ENCODE data around the gene PRKD1. TPM values are rescaled to one million over a fixed set of nuclear protein-coding genes. Genes with fewer than 3 reads are reported as not detected.
A peak's percentile ranks its signal among the peaks of the same experiment; 100 is the strongest.

PRKD1 gene
- total RNA-seq, 1 experiment from 2014 or later: 1.2 TPM

- Histone ChIP-seq H3K27ac (ENCODE audit: low read length) (no peak overlapping the region), H3K9me2 (replicated peaks; ENCODE audit: low read length) (no peaks in the 10 kb centered on the region), H3K36me3 (ENCODE audit: low read depth, low read length) (no peaks in the 10 kb centered on the region), H2AFZ (ENCODE audit: low read length) (no peak overlapping the region), H3K4me1 (ENCODE audit: insufficient read depth, low read length) (no peaks in the 10 kb centered on the region), H3K9me3 (ENCODE audit: low read length) (no peaks in the 10 kb centered on the region), H4K20me1 (ENCODE audit: low read length) (no peaks in the 10 kb centered on the region), H3K9ac (ENCODE audit: low read length) (no peak overlapping the region), H3K4me2 (ENCODE audit: low read length) (no peak overlapping the region), H3F3A (ENCODE audit: low read length, unreplicated experiment) (no peaks in the 10 kb centered on the region), H3K27me3 (ENCODE audit: low read length) (no peaks in the 10 kb centered on the region), H3K4me3 (ENCODE audit: low read length) (no peak overlapping the region), H3K79me2 (ENCODE audit: low read length) (no peaks in the 10 kb centered on the region)
- CTCF ChIA-PET: no interaction called here
- intact Hi-C loops (cut with micrococcal nuclease): no loop called here
- TF ChIP-seq CTCF (conservative IDR thresholded peaks at IDR 0.05; ENCODE audit: low read depth, low read length) (no peak), EZH2phosphoT487 (IDR thresholded peaks at IDR 0.05; ENCODE audit: borderline replicate concordance, low read length) (no peak), EZH2 (IDR thresholded peaks at IDR 0.05; ENCODE audit: low read length, unreplicated experiment) (no peak)
- DNase-seq: no peak
- BruUV-seq (replicated peaks): no TSS peak
- ATAC-seq: no peak
- POLR2A ChIA-PET (ENCODE audit: unreplicated experiment): no interaction called here
These were observed 254.8 kb downstream of the PRKD1 start for GRCh38 chr14:29672831-29673230.

GRCh38 chr14:29671034-29671433 is 256.6 kb downstream of the PRKD1 start:
- DNase-seq: no peak
- no peak overlapping the region for H3K4me2 ChIP-seq (ENCODE audit: low read length)
- H3K79me2 ChIP-seq (ENCODE audit: low read length): no peaks in the 10 kb centered on the region
- intact Hi-C loops (cut with micrococcal nuclease): no loop called here
- H2AFZ ChIP-seq (ENCODE audit: low read length): no peak overlapping the region
- ATAC-seq: no peak
- H3K9me2 ChIP-seq (replicated peaks; ENCODE audit: low read length): no peaks in the 10 kb centered on the region
- no TSS peak for BruUV-seq (replicated peaks)
- ChIA-PET POLR2A (ENCODE audit: unreplicated experiment) (no interaction called here), CTCF (no interaction called here)
- no peaks in the 10 kb centered on the region for H3K36me3 ChIP-seq (ENCODE audit: low read depth, low read length)
- no peaks in the 10 kb centered on the region for H3F3A ChIP-seq (ENCODE audit: low read length, unreplicated experiment)
- no peak overlapping the region for H3K27ac ChIP-seq (ENCODE audit: low read length)
- H3K9me3 ChIP-seq (ENCODE audit: low read length): no peaks in the 10 kb centered on the region
- no peaks in the 10 kb centered on the region for H3K4me1 ChIP-seq (ENCODE audit: insufficient read depth, low read length)
- TF ChIP-seq EZH2phosphoT487 (IDR thresholded peaks at IDR 0.05; ENCODE audit: borderline replicate concordance, low read length) (no peak), CTCF (conservative IDR thresholded peaks at IDR 0.05; ENCODE audit: low read depth, low read length) (no peak), EZH2 (IDR thresholded peaks at IDR 0.05; ENCODE audit: low read length, unreplicated experiment) (no peak)
- H3K9ac ChIP-seq (ENCODE audit: low read length): no peak overlapping the region
- H3K27me3 ChIP-seq (ENCODE audit: low read length): no peaks in the 10 kb centered on the region
- H4K20me1 ChIP-seq (ENCODE audit: low read length): no peaks in the 10 kb centered on the region
- H3K4me3 ChIP-seq (ENCODE audit: low read length): no peak overlapping the region

DNA sequence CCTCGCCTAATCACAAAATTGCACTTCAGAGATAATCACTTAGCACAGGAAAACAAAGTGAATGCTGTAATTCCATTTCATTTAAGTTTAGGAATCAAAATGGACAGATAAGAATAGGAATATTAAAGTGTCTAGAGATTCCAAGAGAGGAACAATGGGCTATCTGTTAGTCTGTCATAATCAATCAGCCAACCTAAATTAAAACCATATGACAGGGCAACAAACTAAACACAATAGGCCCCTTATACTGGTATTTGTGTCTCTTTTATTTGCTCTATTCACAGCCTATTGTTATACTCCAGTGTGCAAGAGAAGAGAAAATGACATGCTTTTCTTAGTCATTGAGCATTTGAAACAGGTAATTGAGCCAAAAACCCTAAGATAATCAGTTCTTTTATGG is 259.4 kb downstream of the PRKD1 start:
- ATAC-seq (peak; percentile 29; the same call in 1 of the 2 replicates), DNase-seq (no peak)
- Histone ChIP-seq H3K9me3 (ENCODE audit: low read length) (no peaks in the 10 kb centered on the region), H3K4me2 (ENCODE audit: low read length) (no peak overlapping the region), H4K20me1 (ENCODE audit: low read length) (no peaks in the 10 kb centered on the region), H3K4me3 (ENCODE audit: low read length) (no peak overlapping the region), H3K27ac (ENCODE audit: low read length) (no peak overlapping the region), H3F3A (ENCODE audit: low read length, unreplicated experiment) (no peaks in the 10 kb centered on the region), H3K4me1 (ENCODE audit: insufficient read depth, low read length) (no peaks in the 10 kb centered on the region), H2AFZ (ENCODE audit: low read length) (no peak overlapping the region), H3K9ac (ENCODE audit: low read length) (no peak overlapping the region), H3K36me3 (ENCODE audit: low read depth, low read length) (no peaks in the 10 kb centered on the region), H3K79me2 (ENCODE audit: low read length) (no peaks in the 10 kb centered on the region), H3K27me3 (ENCODE audit: low read length) (no peaks in the 10 kb centered on the region), H3K9me2 (replicated peaks; ENCODE audit: low read length) (no peaks in the 10 kb centered on the region)
- POLR2A ChIA-PET (ENCODE audit: unreplicated experiment): no interaction called here
- intact Hi-C loops (cut with micrococcal nuclease): no loop called here
- TF ChIP-seq CTCF (conservative IDR thresholded peaks at IDR 0.05; ENCODE audit: low read depth, low read length): no peak
- no peak for TF ChIP-seq EZH2phosphoT487 (IDR thresholded peaks at IDR 0.05; ENCODE audit: borderline replicate concordance, low read length)
- no peak for TF ChIP-seq EZH2 (IDR thresholded peaks at IDR 0.05; ENCODE audit: low read length, unreplicated experiment)
- CTCF ChIA-PET: no interaction called here
- no TSS peak for BruUV-seq (replicated peaks)
